NCI-H1436 treated with DMSO at 0.1 percent for 48 hours (cell line): ENCODE measurements around the gene RABGGTA.

Source experiments
- DNase-seq: peaks from one replicate; lab custom pipeline; 2025; lab: John Stamatoyannopoulos, UW

RABGGTA gene

DNA sequence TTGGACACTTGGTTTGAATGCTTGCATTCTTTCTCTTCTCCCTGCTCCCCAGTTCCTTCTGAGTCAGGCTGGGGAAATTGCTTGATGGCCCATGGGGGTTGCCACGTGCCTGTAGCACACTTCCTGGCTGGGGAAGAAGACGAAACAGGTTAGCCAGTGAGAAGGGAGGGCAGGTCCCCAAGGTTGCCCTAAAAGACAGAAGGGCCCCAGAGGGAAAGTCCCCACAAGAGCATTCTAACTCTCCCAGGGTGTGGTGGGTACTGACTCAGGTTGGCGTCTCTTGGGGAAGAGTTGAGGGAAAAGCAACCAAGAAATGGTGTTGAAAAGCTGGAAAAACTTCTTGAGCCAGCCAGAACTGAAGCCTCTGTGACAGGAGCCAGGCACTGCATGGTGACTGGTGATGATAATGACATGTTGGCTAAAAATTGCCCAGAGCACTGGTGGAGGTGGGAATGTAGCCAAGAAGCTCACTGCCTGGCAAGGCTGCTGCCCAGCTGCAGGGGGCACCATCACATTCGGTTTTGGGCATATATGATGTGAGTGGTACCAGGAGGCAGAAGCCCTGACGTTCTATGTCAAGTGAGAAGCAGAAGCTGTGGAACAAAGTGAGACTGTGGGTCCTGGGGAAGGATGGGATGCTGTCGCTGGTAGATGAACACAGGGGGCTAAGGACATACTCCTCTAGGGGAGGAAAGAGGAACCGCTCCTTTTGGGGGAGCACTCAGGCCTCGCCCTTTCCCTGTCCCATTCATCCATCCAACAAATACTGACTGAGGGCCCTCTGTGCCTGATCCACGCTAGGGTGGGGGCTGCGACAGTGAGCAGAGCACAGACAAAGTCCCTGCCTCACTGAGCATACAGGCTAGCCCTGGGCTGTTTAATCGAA lies 8.1 kb upstream of the RABGGTA start:
- DNase-seq = no peak

DNA sequence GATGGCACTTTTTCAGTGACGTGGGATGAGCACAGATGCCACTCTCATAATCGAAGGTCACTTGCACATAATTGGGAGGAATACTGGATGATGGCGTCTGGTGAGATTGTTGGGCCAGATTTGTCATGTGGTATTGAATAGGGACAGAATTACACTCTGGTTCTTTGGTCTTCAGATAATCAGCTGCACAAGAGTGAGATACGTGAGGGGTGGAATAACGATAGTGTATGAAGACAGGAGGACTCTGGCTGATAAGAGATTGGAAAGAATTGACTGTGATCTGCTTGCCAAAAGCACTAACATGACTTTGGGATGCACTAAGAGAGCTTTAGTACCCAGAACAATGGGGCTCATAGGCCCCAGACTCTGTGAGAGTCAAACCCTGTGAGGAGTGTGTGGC lies 7.0 kb upstream of the RABGGTA start:
- DNase-seq = no peak

DNA sequence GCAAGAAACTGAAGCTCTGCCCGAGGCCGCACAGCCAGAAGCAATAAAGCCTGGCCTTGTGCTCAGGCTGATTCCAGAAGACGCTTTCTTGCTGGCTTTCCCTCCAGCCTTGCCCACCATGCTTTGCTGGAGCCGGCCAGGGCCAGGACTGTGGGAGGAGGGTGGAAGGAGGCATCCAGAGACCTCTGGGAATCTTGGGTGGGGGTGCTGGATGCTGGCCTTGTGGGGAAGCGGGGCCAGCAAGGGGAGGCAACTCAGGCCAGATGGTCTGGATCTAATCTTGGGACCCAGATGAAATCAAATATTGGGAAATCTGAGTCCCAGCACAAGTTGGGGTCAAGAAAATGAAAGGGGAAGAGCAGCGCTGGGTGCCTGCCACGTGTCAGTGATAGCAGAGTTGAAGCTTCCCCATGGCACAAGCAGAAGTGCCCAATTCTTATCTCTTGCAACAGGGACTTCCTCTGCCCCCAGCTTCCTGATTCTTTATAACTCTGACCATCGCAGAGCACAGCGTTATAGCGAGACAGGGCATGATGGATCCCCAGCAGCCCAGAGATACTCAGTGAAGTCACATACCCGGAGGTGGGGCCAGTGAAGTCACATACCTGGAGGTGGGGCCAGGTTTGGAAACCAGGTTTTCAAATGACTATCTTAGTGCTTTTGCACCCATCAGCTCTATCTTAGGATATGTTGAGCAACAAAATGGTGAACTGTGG lies 6.4 kb upstream of the RABGGTA start:
- no peak for DNase-seq

DNA sequence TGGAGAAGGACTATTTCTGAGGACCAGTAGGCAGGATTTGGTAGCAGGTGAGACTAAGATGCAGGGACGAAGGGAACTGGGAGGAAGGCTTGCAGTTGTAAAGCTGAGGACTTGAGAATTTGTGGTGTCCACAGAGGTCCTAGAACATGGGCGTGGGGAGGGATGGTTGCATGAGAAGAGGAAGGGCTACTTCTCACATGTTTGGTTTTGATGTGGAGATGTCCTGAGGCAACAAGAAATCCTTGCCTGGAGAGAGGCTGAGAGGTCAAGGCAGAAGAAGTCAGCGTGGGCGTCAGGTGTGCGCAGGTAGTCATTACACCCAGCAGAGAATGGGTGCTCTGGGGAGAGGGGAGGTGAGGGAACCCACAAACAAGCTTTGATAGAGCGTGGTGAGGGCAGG lies 5.7 kb upstream of the RABGGTA start:
- DNase-seq = no peak

DNA sequence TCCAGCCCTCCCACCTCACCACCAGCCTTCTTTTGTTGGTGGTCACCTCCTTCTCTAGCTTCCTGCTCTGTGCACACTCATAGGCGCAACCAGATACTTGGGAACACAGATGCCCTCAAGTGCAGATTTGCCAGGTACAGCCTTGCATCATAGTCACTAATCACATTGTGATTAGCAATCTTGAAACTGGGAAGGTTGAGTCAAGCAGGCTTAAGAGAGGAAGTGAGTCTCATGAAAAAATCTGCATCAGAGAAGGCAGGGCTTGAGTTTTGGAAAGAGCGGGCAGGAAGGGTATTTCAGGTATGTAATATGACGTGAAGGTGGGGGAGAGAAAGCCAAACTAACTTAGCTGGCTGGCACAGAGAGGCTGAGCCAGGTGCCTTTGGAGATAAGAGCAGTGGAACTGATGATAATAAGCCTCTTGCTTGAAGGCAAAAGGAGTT lies 2.7 kb upstream of the RABGGTA start:
- DNase-seq = no peak

DNA sequence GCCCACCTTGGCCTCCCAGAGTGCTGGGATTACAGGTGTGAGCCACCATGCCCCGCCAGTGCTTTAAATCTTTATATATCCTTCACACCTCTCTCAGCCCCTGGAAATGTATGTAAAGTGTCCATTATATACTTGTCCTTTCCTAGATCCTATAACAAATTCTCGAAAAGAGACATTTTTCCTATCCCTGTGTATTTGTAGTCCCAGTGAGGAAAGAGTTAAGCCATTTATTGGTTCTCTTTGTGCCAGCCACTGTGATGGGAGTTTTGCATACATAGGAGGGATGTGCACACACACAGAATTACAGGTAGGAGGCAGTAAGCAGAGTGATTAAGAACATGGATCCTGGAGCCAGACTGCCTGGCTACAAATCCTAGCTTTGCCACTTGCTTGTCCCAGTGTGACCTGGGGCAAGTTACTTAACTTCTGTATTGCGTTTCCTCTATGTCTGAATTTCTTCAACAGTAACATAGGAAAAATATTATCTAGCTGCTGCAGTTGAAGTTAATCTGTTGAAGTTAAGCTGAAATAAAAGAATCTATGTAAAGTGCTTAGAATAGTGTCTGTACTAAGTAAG lies 2.1 kb upstream of the RABGGTA start:
- no peak for DNase-seq

DNA sequence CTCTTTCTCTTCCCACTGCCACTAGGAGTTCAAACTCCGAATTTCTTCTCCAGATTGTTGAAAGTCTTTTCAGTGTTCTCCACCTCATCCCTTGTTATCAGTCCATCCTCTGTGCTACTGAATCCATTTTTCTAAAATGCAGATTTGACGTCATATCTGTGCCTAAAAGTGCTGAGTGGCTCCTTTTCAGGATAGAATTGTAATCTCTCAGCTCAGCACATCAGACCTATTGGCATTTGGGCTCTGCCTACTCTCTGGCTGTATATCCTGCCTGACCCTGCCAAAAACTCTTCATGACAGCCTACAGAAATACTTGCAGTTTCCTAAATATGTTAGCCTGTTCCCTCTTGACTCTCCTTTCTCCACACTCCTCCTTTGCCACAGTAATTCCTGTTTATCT lies 1.1 kb upstream of the RABGGTA start:
- no peak for DNase-seq

DNA sequence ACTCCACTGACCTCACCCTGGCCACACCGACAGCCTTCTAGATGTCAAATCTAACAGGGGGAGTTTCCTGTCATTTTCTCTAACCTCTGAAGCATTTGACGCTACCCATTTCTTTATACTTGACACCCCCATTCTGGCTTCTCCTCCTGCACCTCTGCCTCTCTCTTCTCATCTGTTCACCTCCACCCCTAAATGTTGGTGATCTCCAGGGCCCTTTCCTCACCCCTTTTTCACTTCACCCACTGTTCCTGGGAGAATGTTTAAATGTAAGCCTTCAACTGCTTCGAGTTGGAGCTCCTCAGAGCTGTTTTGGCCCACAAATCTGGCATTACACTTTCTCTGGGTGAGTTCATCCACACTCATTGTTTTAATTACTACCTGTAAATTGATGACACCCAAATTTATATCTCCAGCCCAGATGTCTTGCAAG lies 452 bp upstream of the RABGGTA start:
- no peak for DNase-seq

DNA sequence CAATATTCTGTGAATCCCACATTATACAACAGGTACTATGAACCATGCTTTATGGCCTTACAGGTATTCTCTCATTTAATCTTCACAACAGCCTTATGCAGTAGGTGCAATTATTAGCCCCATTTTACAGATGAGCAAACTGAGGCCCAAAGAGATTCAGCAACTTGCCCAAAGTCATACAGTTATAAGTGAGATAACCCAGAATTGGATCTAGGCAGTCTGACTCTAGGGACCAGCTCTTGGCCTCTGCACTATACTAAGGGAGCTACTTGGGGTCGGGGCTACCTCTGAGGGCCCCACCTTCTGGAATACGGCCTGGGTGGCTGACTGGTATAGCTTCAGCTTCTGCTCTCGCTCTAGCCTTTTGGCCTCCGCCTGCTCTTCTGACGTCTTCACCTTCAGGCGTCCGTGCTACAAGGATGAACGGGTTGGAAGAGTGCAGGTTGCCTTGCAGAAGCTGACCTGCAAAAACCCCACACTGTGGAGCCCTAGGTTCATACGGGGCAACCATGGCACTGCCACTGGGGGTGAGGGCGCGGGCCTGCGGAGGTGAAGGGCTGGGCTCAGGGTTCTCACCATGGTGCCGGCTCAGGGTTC lies 762 bp downstream of the RABGGTA start:
- no peak for DNase-seq

DNA sequence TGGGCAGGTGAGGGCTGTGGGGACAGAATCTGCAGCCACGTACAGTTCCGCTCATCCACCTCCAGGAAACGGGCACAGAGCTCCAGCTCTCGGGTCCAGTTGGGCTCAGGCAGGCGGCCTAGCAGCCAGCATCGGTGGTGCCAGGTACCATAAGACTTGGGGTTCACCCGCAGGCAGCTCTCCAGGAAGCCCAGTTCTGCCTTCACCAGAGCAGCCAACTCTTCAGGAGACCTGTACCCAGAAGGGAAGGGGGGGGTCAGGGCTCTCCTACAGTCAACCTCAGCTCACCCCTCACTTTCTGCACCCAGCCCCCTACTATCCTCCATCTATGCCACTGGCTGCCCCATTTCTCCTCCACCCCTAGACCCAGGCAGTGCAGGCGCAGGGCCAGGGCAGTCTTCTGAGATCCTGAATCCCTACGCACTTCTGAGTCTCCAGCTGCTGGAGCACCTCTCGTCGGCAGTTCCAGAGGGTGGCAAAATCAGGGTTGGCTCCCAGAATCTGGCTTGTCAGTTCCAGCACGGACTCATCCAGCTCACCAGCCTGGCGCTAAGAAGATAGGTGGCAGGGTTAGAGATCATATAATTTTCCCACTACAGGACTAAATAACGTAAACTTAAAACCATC lies 1.4 kb downstream of the RABGGTA start:
- DNase-seq = no peak

DNA sequence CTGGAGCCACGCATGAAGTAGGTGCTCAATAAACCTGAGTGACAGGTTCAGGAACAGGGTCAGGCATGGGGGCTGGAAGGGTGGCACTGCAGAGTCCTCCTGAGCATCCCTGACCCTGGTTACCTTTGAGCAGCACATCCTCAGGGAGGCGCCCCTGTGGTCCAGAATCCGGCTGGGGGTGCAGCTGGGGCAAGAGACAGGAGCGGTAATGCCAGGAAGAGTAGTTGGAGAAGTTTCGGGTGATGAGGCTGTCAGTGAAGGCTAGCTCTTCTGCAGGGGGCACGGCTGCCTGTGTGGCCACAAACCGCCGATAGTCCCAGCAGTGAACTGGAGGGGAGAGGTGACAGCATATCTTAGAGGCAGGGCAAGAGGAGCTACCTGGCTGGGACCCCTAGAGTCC lies 2.0 kb downstream of the RABGGTA start:
- DNase-seq = no peak

DNA sequence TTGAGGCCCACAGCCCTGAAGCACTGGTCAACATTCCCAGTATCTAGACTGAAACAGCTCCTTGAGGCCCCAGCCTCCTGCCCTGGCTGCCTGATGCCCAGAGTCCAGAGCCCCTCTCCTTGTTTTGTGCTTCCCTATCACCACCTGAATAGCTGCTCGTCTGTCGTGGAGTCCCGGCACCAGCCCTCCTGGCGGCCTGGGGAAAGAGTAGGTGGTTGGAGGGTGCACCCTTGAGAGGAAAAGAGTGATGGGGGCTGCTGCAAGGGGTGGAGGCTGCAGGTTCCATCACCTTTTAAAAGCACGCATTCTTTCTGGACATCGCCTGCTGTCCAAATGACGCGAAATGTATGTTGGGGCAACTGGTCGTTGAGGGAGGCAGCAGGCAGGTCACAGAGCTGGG lies 3.2 kb downstream of the RABGGTA start:
- no peak for DNase-seq

DNA sequence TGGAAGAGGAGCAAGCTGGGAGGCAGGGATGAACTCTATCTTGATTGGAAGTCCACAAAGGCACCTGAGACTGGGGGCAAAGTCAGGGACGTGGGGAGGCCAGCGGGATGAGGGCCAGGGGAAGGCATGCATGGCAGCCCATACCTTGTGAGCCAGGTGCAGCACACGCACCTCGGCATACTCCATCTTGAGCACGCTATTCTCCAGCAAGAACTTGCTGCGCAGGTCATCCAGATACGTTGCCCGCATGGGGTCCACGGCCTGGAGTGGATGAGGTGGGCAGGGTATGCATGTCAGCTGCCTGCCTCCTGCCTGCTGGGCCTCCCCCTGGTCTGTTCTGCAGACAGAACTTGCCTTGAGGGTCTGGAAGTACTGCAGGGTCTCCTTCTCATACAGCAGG lies 3.9 kb downstream of the RABGGTA start:
- no peak for DNase-seq

DNA sequence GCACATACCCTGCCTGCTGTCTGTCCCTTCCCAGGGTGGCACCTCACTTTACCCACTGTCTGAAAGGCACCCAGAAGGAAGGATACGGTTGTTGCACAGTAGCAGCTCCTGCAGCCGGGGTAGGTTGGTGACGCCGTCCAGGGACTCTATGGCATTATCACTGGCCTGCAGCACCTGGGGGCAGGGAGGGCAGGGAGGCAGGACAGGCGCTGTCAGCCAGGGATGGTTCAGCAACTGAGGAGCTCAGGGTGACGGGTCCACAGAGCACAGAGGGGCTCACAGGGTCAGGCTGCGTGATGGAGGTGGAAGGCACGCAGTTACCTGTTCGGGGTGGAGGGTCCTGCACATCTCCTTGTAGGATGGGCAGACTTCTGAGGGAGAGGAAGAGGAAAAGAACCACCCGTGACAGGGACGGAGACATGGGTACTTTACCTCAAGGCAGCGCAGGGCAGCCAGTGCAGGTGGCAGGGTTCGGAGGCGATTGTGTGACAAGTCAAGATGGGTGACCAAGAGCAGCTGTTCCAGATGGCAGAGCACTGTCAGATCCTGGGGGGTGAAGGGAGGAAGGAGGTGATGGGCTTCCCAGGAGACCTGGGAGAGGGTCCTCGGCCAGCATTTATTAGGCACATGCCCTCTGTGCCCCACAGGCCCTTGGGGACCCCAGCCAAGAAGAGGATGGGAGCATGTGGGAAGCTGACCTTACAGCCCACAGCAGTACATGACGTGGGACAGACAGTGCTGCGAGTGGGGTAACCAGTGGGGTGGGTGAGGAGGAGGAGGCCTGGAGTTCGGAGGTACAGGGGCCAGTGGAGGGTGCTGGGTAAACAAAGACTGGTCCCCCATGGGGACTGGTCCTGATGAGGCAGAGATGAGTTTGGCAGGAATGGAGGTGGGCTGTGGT lies 4.8 kb downstream of the RABGGTA start:
- no peak for DNase-seq

DNA sequence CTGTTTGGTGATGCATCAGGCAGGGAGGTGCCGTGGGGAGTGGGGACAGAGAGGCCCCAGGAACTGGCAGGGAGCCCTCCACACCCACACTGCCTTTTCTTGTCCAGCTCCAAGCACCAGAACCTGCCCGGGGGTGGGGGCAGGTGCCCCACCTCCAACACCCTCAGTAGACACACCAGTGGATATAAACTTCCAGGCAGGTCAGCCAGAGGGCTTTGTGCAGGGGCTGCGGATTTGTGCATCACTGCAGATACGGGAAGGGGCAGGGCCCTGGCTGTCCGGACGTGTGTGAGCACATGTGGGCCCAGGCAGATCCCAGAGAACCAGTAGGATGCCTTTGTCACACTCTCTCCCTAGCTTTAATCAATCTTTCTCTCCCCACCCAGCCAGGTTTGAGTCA lies 7.1 kb downstream of the RABGGTA start:
- no peak for DNase-seq

DNA sequence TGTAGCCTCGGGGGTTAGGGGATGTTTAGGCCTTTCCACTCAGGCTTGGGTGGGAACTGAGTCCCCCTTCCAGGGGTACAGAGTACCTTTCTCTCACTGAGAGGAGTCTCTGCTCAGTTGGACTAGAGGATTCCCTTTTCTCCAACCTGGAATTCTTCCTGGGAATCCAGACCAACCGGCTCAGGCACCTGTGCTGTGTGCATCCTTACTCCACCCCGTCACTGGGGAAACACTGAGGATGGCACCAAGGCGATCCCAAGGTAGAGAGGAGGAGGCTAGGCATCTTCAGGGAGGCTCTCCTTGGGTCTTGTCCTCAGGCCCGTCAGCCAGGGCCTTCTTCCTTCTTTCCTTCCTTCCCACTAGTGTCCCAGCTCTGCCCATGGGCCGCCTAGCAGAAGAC lies 7.5 kb downstream of the RABGGTA start:
- DNase-seq = no peak

DNA sequence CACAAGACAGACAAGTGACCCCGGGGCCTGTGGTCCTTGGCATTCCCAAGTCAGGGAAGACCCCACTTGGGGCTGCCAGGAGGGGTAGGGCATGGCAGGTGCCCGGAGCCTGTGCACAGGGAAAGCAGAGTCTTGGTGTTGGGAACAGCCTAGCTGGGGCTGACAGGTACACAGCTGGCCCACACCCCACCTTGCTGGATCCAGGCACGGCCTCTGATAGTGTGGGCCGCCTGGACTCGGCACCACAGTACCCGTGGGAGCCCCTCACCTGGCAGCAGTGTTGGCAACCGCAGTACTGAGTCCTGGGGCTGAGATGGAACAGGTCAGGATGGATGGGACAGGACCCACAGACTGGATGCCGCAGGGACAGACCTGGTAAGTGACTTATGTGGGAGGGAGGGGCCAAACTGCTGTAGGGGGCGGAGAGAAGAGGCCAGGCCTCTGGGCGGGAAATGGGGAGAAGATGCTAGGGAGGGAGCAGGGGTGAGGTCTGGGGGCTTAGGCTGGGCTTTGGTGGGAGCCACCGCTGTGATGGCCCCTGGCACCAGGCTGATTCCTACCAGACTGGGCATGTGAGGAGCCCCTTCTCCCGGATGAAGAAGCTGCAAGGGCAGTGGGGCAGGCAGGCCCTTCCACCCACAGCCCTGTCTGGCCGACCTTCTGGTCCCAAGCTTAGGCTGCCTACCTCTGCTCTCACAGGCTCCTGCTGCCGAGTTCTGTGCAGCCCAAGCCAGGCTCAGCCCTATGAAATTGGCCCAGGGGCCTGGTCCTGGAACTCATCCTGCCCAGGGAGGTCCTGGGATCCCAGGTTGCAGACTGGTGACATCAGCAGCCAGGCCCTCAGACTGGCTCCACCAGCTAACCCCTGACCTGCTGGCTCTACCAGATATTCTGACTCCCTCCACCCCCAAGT lies 8.3 kb downstream of the RABGGTA start, which contains the start of gene TGM1:
TSS of gene TGM1 (minus strand) at position 357 of the 913 bp plus-strand sequence. CDS start 825 bp downstream, outside the sequence.
- DNase-seq = no peak

DNA sequence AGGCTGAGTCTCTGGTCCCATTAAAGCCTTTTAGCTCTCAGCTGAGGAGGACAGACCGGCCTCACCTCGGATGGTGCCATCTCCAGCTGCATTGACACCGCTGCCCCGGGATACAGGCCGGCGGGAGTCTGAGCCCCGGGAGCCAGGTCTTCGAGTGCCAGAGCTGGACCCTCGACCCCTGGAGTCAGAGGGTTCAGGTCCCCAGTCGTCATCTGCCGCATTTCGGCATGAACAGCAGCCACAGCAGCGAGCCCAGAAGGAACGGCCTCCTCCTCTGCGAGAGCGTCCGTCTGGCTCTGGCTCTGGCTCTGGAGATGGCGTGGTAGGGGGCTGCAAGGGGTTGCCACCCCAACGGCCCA lies 9.4 kb downstream of the RABGGTA start:
- no peak for DNase-seq

DNA sequence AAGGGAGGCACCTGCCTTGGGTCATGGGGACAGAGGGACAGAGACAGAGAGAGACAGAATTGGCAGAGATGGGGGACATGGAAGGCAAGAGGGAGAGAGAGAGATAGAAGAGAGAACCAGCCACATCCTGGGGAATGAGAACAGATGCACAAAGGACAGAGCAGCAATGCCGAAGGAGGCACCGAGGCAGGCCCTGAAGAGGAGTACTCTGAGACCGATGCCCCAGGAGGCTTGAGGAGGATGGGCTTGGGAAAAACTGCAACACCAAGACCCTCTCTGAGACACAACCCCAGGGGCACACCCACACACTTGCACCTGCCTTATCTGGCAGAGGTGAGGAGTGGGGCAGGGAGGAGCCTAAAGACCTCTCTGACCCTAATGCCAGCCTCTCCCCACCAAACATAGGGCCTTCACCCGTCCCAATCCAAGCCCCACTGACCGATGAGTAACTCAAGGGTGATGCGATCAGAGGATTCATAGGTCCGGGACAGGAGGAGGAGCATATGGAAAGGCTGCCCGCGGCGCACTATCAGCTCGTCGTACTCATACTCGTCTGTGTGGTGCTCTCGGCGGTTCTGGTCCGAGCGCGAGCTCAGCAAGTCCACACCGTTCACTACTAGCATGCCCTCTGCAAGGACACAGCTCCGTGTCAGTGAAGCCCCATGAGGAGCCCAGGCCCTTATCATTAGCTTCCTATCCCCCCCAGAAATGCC lies 10.0 kb downstream of the RABGGTA start:
- DNase-seq = no peak
